HEK293T (cell line): ENCODE data around the gene SHANK3.

Experiments used
- CTCF ChIA-PET: fragments of 350-600 bp; formaldehyde crosslinking; extraction: SDS; loops from one replicate; lab custom pipeline; 2021; ENCODE audit warnings: antibody characterized with exemption, inconsistent platforms; lab: Yijun Ruan, JAX
- POLR2A ChIA-PET: fragments of 350-600 bp; formaldehyde crosslinking; extraction: SDS; loops from one replicate; lab custom pipeline; 2020; ENCODE audit warnings: antibody characterized with exemption, inconsistent platforms; lab: Yijun Ruan, JAX
- DNase-seq: peaks from one replicate; pipeline ENCODE4 v3.0.0; 2012; ENCODE audit warnings: mixed read lengths; ENCODE audit errors: extremely low spot score
- ARNT ChIP-seq: fragments of 450-650 bp; IDR thresholded peaks from 2 replicates; pipeline ENCODE4 v1.6.1; 2017; ENCODE audit warnings: mild to moderate bottlenecking
- BHLHE40 ChIP-seq: fragments of 450-650 bp; IDR thresholded peaks from 2 replicates; pipeline ENCODE4 v1.6.1; 2016; ENCODE audit warnings: mild to moderate bottlenecking, moderate library complexity, borderline replicate concordance
- CTBP1 ChIP-seq: fragments of 450-650 bp; IDR thresholded peaks from 2 replicates; pipeline ENCODE4 v1.6.1; 2016; ENCODE audit warnings: borderline replicate concordance
- ELF4 ChIP-seq: fragments of 450-650 bp; IDR thresholded peaks from 2 replicates; pipeline ENCODE4 v1.6.1; 2017; ENCODE audit warnings: antibody characterized with exemption
- FOXA1 ChIP-seq: fragments of 450-650 bp; IDR thresholded peaks from 2 replicates; pipeline ENCODE4 v1.6.1; 2016; ENCODE audit warnings: mild to moderate bottlenecking
- FOXK2 ChIP-seq: fragments of 450-650 bp; IDR thresholded peaks from 2 replicates; pipeline ENCODE4 v1.6.1; 2016; ENCODE audit warnings: mild to moderate bottlenecking
- FOXM1 ChIP-seq: fragments of 450-650 bp; IDR thresholded peaks from 2 replicates; pipeline ENCODE4 v1.6.1; 2017; ENCODE audit warnings: mild to moderate bottlenecking, borderline replicate concordance
- HDGF ChIP-seq: fragments of 450-650 bp; IDR thresholded peaks from 2 replicates; pipeline ENCODE4 v1.6.1; 2017; ENCODE audit warnings: antibody characterized with exemption, borderline replicate concordance
- L3MBTL2 ChIP-seq: fragments of 450-650 bp; conservative IDR thresholded peaks from 2 replicates; pipeline ENCODE4 v1.6.1; 2016; ENCODE audit warnings: mild to moderate bottlenecking
- LEF1 ChIP-seq: fragments of 450-650 bp; IDR thresholded peaks from 2 replicates; pipeline ENCODE4 v1.6.1; 2017; ENCODE audit warnings: mild to moderate bottlenecking, borderline replicate concordance
- NFRKB ChIP-seq: fragments of 450-650 bp; IDR thresholded peaks from 2 replicates; pipeline ENCODE4 v1.6.1; 2016; ENCODE audit warnings: mild to moderate bottlenecking, moderate library complexity
- SP1 ChIP-seq: fragments of 450-650 bp; IDR thresholded peaks from 2 replicates; pipeline ENCODE4 v1.6.1; 2017
- SUZ12 ChIP-seq: fragments of 450-650 bp; IDR thresholded peaks from 2 replicates; pipeline ENCODE4 v1.6.1; 2016; ENCODE audit warnings: mild to moderate bottlenecking
- TARDBP ChIP-seq: fragments of 450-650 bp; IDR thresholded peaks from 2 replicates; pipeline ENCODE4 v1.6.1; 2016
- ZNF384 ChIP-seq: fragments of 450-650 bp; IDR thresholded peaks from 2 replicates; pipeline ENCODE4 v1.6.1; 2016
- TF ChIP-seq, protein P1 (sequence below): fragments of 450-650 bp; IDR thresholded peaks from 2 replicates; pipeline ENCODE4 v1.6.1; 2016

SHANK3 gene

DNA sequence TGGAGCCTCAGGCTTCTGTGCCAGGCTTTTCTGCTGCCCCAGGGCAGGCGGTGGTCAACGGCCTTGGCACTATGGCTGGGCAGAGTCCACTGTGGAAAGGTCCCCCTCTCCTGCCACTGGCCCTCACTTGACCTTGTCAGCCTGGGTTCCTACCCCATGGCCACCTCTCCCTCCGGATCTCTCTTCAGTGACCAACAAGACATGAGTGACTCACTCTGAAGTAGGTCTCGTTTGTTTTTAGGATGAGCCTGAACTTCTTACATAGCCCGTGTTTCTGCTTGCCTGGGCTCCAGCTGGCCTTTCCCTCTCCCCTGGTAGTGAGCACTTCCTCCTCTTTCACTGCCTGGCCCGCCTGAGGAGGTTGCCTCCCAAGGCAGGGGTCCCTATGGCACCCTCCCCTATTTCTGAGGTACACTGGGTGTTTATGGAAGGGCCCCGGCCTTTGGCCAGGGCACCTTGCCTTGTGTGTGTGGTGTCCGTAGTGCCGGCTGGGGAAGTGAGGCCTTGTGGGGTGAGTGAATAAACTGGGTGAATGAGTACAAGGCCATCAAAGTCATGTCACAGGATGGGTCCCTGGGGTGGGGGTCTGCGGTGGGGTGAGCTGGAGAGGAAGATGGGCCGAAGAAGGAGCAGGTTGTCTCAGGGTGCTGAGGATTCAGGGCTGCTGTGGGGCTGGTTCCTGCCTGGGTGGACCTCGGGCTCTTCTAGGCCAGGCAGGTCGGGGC, 5.0 kb downstream of the SHANK3 start:
- ChIA-PET POLR2A (no interaction called here), CTCF (no interaction called here)
- DNase-seq = no peak
- TF ChIP-seq FOXA1 = no peak

DNA sequence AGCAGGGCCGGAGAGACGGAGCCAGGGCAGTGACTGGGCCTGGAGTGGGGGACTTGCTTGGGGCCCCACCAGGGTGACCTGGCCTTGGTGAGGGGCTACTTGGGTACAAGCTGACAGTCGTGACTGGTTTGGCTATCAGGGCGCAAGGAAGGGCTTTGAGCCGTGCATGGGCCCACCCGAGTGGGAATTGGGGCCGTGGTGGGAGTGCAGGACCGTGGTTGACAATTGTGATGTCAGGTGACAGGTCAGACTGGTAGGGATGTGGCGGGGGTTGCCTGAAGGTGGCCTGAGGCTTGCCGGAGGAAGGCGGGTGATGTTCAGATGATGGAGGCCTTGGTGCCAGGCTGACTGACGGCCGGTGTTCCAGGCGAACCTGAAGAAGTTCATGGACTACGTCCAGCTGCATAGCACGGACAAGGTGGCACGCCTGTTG, 5.6 kb downstream of the SHANK3 start:
- no peak for DNase-seq
- POLR2A ChIA-PET = no interaction called here
- TF ChIP-seq LEF1 (no peak), NFRKB (no peak), HDGF (no peak)
- CTCF ChIA-PET = no interaction called here

DNA sequence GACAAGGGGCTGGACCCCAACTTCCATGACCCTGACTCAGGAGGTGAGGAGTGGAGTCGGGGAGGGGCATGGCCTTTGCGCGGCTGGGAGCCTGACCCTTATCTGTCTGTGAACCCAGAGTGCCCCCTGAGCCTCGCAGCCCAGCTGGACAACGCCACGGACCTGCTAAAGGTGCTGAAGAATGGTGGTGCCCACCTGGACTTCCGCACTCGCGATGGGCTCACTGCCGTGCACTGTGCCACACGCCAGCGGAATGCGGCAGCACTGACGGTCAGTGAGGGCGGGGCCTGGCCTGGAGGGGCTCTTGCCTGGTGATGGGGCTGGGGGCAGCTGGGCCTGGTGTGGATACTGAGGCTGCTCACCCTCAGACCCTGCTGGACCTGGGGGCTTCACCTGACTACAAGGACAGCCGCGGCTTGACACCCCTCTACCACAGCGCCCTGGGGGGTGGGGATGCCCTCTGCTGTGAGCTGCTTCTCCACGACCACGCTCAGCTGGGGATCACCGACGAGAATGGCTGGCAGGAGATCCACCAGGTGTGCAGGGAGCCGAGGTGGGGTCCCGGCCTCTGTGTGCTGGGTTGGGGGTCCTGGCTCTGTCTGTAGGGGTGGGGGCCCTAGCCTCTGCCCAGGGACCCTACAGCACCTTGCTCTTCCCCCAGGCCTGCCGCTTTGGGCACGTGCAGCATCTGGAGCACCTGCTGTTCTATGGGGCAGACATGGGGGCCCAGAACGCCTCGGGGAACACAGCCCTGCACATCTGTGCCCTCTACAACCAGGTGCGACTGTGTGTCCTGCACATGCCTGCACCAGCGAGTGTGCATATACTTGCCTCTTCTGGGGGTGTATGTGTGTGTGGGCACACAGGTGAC, 6.3 kb downstream of the SHANK3 start:
- ChIA-PET POLR2A (no interaction called here), CTCF (no interaction called here)
- DNase-seq = no peak
- no peak for TF ChIP-seq LEF1
- no peak for TF ChIP-seq ARNT
- TF ChIP-seq SUZ12 = no peak
- TF ChIP-seq ELF4 = no peak
- TF ChIP-seq, protein P1, sequence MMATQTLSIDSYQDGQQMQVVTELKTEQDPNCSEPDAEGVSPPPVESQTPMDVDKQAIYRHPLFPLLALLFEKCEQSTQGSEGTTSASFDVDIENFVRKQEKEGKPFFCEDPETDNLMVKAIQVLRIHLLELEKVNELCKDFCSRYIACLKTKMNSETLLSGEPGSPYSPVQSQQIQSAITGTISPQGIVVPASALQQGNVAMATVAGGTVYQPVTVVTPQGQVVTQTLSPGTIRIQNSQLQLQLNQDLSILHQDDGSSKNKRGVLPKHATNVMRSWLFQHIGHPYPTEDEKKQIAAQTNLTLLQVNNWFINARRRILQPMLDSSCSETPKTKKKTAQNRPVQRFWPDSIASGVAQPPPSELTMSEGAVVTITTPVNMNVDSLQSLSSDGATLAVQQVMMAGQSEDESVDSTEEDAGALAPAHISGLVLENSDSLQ = no peak

DNA sequence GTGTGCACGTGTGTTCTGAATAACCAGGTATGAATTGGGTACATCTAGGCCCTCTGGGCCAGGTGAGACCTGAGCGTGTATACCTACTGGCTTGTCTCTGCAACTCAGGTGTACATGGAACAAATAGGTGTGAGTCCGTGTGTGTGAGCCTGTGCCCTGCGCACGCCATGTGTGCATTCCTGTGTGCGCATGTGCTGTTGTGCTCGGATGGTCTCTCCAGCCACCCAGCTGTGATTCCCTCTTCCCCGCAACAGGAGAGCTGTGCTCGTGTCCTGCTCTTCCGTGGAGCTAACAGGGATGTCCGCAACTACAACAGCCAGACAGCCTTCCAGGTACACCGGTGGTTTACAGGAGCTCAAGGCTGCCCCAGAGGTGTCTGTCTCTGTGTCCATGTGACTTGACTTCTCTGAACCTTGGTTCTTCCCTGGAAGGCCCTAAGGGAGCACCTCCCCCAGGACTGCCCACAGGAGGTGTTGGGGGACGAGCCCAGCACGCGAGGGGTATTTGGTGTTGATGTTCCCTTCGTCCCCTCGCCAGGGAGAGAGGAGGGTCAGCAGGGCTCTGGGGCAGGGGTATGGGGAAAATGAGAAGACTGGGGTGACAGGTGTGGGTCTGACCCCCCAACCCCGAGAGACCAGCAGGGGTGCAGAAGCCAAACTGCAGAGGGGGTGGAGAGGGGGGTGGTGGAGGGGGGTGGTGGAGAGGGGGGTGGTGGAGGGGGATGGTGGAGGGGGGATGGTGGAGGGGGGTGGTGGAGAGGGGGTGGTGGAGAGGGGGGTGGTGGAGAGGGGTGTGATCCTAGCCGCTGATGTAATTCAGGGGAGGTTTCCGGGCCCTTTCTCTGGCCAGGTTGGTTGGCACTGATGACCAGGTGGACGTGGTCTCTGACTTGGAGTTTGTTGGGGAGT, 10.7 kb downstream of the SHANK3 start:
- no peak for DNase-seq
- TF ChIP-seq L3MBTL2 = no peak
- TF ChIP-seq, protein P1 = no peak
- no peak for TF ChIP-seq ARNT
- no peak for TF ChIP-seq SUZ12
- TF ChIP-seq HDGF = no peak
- TF ChIP-seq FOXK2 = no peak
- no peak for TF ChIP-seq FOXM1
- ChIA-PET POLR2A (no interaction called here), CTCF (no interaction called here)

DNA sequence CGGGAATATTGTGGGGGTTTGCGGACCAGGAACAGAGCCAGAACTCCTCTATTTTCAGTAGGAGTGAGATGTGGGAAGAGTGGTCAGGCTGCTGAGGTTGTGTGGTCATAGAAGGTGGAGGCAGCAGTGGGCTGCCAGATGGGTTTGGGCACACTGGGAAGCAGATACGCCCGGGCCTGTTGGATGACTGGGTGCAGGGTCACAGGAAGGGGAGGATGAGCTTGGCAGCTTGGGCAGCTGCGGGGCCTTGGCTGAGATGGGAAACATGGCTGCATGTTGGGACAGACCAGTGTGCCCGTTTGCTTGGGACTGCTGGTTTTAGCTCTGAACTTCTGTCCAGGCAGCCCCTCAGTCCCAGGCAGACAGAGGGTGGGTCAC, 11.4 kb downstream of the SHANK3 start:
- POLR2A ChIA-PET = no interaction called here
- CTCF ChIA-PET = no interaction called here
- no peak for TF ChIP-seq FOXK2
- no peak for TF ChIP-seq SP1
- TF ChIP-seq FOXM1 = no peak
- TF ChIP-seq CTBP1 = no peak
- TF ChIP-seq NFRKB = no peak
- no peak for TF ChIP-seq ARNT
- no peak for TF ChIP-seq TARDBP
- no peak for TF ChIP-seq HDGF
- TF ChIP-seq L3MBTL2 = no peak
- no peak for TF ChIP-seq LEF1
- TF ChIP-seq FOXA1 = no peak
- no peak for TF ChIP-seq ELF4
- no peak for TF ChIP-seq BHLHE40
- TF ChIP-seq, protein P1 = no peak
- TF ChIP-seq SUZ12 = no peak
- TF ChIP-seq ZNF384 = no peak
- no peak for DNase-seq

DNA sequence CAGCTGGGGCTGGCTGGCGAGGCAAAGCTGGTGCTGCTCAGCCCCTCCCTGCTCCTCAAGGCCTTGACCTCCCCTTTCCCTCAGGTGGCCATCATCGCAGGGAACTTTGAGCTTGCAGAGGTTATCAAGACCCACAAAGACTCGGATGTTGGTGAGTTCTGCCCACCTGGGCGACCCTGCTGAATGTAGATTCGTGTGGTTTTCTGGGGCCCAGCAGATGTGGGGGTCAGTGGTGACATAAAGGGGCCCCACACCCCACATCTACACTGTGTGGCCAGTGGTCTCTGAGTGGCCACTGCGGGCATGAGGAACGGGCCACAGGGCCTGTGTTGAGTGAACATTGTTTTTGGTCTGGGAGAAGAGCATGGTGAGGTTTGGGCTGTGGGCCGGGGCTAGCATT, 11.9 kb downstream of the SHANK3 start:
- CTCF ChIA-PET = no interaction called here
- TF ChIP-seq TARDBP (no peak), ZNF384 (no peak), ELF4 (no peak), SP1 (no peak), LEF1 (no peak), FOXA1 (no peak), CTBP1 (no peak), L3MBTL2 (no peak), SUZ12 (no peak), BHLHE40 (no peak), ARNT (no peak), FOXK2 (no peak), FOXM1 (no peak), HDGF (no peak), NFRKB (no peak)
- TF ChIP-seq, protein P1 = no peak
- DNase-seq = no peak
- POLR2A ChIA-PET = no interaction called here
